HepG2 (cell line): ENCODE data around the gene ALG14. TPM values are rescaled to one million over a fixed set of nuclear protein-coding genes. Genes with fewer than 3 reads are reported as not detected.

Source experiments
- ATAC-seq: fragments of 200-7000 bp; cut with Tn5 transposase; 3 replicates; pipeline ENCODE4 v1.9.1; 2020; ENCODE audit warnings: mild to moderate bottlenecking, moderate library complexity
- BruUV-seq: library from RNA; stranded (reverse); fragments of 400-500 nt; replicated peaks from 2 replicates; lab custom pipeline; 2021; lab: Mats Ljungman, UMichigan
- CTCF ChIA-PET: fragments of 300-600 bp; formaldehyde crosslinking; extraction: SDS; loops from one replicate; lab custom pipeline; 2021; ENCODE audit warnings: low total read pairs, inconsistent platforms, low intra/inter-chr PET ratio; lab: Yijun Ruan, JAX
- POLR2A ChIA-PET: fragments of 350-600 bp; sonication (Branson Sonifier 250); formaldehyde crosslinking; loops from one replicate; lab custom pipeline; 2020; ENCODE audit warnings: antibody characterized with exemption, inconsistent platforms; lab: Yijun Ruan, JAX
- DNase-seq: peaks from one replicate; pipeline ENCODE4 v3.0.0-alpha.2; 2015; ENCODE audit warnings: low spot score
- FAIRE-seq: peaks from 3 replicates; lab custom pipeline; 2011; peaks lifted over from hg19 to GRCh38; lab: Jason Lieb, UNC
- H2AFZ ChIP-seq: one replicate; pipeline ENCODE4 v1.6.1; 2011; ENCODE audit warnings: low read length, inconsistent platforms
- H3K27ac ChIP-seq: fragments of 300-600 bp; 3 replicates; pipeline ENCODE4 v1.8.0; 2011; ENCODE audit warnings: mixed run types, mild to moderate bottlenecking, mixed read lengths, low read length, inconsistent platforms; ENCODE audit not compliant: insufficient read depth; ENCODE audit errors: extremely low read length
- H3K27me3 ChIP-seq, 2 experiments: fragments of 200-600 bp in 1 of 2; 2 replicates in 1 of 2; 3 replicates in 1 of 2; pipeline versions ENCODE4 v1.6.0 to v1.8.0; 2011; ENCODE audit warnings: low read length in 2 of 2, mild to moderate bottlenecking in 2 of 2, moderate library complexity in 2 of 2, inconsistent platforms in 1 of 2; ENCODE audit not compliant: insufficient read depth in 2 of 2, control insufficient read depth in 1 of 2
- H3K36me3 ChIP-seq, 2 experiments: fragments of 200-600 bp in 1 of 2; replicated peaks in 1 of 2; 2 replicates in 1 of 2; 3 replicates in 1 of 2; pipeline versions ENCODE4 v1.5.1 to v1.8.0; 2011; ENCODE audit warnings: low read length in 2 of 2, inconsistent platforms in 1 of 2; ENCODE audit not compliant: insufficient read depth in 2 of 2, control insufficient read depth in 1 of 2
- H3K4me1 ChIP-seq: 2 replicates; pipeline ENCODE4 v1.5.1; 2012; ENCODE audit warnings: low read length, inconsistent platforms; ENCODE audit not compliant: insufficient read depth
- H3K4me2 ChIP-seq: 2 replicates; pipeline ENCODE4 v1.6.0; 2011; ENCODE audit warnings: low read depth, low read length, inconsistent platforms
- H3K4me3 ChIP-seq, 3 experiments: fragments of 200-600 bp in 1 of 3; sonication (generic), shearing (Covaris generic) in 1 of 3; replicated peaks in 1 of 3; 2 replicates each; pipeline ENCODE4 v1.5.1; 2011 to 2016; ENCODE audit warnings: low read length in 3 of 3, inconsistent platforms in 2 of 3, low read depth in 2 of 3, mild to moderate bottlenecking in 2 of 3, control low read depth in 1 of 3, mixed read lengths in 1 of 3; ENCODE audit not compliant: insufficient read depth in 1 of 3
- H3K79me2 ChIP-seq: one replicate; pipeline ENCODE4 v1.6.1; 2011; ENCODE audit warnings: low read length, inconsistent platforms; ENCODE audit not compliant: insufficient read depth
- H3K9ac ChIP-seq: 2 replicates; pipeline ENCODE4 v1.6.0; 2011; ENCODE audit warnings: mild to moderate bottlenecking, low read depth, low read length, inconsistent platforms; ENCODE audit not compliant: insufficient read depth
- H3K9me3 ChIP-seq: 2 replicates; pipeline ENCODE4 v1.5.1; 2012; ENCODE audit warnings: mild to moderate bottlenecking, low read length
- H4K20me1 ChIP-seq: 2 replicates; pipeline ENCODE4 v1.6.0; 2011; ENCODE audit warnings: inconsistent platforms, mild to moderate bottlenecking, low read length, moderate library complexity; ENCODE audit not compliant: insufficient read depth
- ATAD3A ChIP-seq: sonication (generic); formaldehyde crosslinking; IDR thresholded peaks from 2 replicates; pipeline ENCODE4 v1.4.0; 2020; ENCODE audit warnings: missing genetic modification reagents
- DR1 ChIP-seq: sonication (generic); formaldehyde crosslinking; IDR thresholded peaks from 2 replicates; pipeline ENCODE4 v1.8.0; 2021; ENCODE audit warnings: mild to moderate bottlenecking, missing genetic modification reagents, inconsistent platforms
- HNRNPUL1 ChIP-seq: fragments of 200-400 bp; formaldehyde crosslinking; IDR thresholded peaks from 2 replicates; pipeline ENCODE4 v1.6.1; 2017; ENCODE audit warnings: low read depth, mild to moderate bottlenecking, low read length, moderate library complexity
- MLXIP ChIP-seq: sonication (generic); formaldehyde crosslinking; IDR thresholded peaks from 2 replicates; pipeline ENCODE4 v1.9.0; 2021; ENCODE audit warnings: missing genetic modification reagents, borderline replicate concordance
- MTA1 ChIP-seq: sonication (generic); formaldehyde crosslinking; IDR thresholded peaks from 2 replicates; pipeline ENCODE4 v1.4.0; 2020; ENCODE audit warnings: missing genetic modification reagents, mild to moderate bottlenecking, borderline replicate concordance
- NCOA1 ChIP-seq: sonication (generic); formaldehyde crosslinking; IDR thresholded peaks from 2 replicates; pipeline ENCODE4 v1.9.0; 2021; ENCODE audit warnings: missing genetic modification reagents
- NCOA5 ChIP-seq: sonication (generic); formaldehyde crosslinking; IDR thresholded peaks from 2 replicates; pipeline ENCODE4 v1.4.0; 2020; ENCODE audit warnings: missing genetic modification reagents
- SP140L ChIP-seq: sonication (generic); formaldehyde crosslinking; IDR thresholded peaks from 2 replicates; pipeline ENCODE4 v1.4.0; 2020; ENCODE audit warnings: missing genetic modification reagents, borderline replicate concordance
- SRF ChIP-seq: IDR thresholded peaks from 2 replicates; pipeline ENCODE4 v1.6.1; 2011; ENCODE audit warnings: mild to moderate bottlenecking, low read depth, low read length, moderate library complexity
- TBX2 ChIP-seq: sonication (generic); formaldehyde crosslinking; IDR thresholded peaks from 2 replicates; pipeline ENCODE4 v1.5.0; 2020; ENCODE audit warnings: missing genetic modification reagents, mild to moderate bottlenecking, borderline replicate concordance
- ZBTB4 ChIP-seq: sonication (generic); formaldehyde crosslinking; IDR thresholded peaks from 2 replicates; pipeline ENCODE4 v1.4.0; 2020; ENCODE audit warnings: missing genetic modification reagents, mild to moderate bottlenecking, borderline replicate concordance
- ZNF280D ChIP-seq: sonication (generic); formaldehyde crosslinking; IDR thresholded peaks from 2 replicates; pipeline ENCODE4 v1.5.1; 2020; ENCODE audit warnings: mild to moderate bottlenecking, missing genetic modification reagents
- ZNF598 ChIP-seq: sonication (generic); formaldehyde crosslinking; IDR thresholded peaks from 2 replicates; pipeline ENCODE4 v1.5.1; 2020; ENCODE audit warnings: mild to moderate bottlenecking, missing genetic modification reagents, borderline replicate concordance
- ZNF75D ChIP-seq: sonication (generic); formaldehyde crosslinking; IDR thresholded peaks from 2 replicates; pipeline ENCODE4 v1.8.1; 2023; ENCODE audit warnings: missing genetic modification reagents, mild to moderate bottlenecking, borderline replicate concordance
- ZSCAN29 ChIP-seq: sonication (generic); formaldehyde crosslinking; conservative IDR thresholded peaks from 2 replicates; pipeline ENCODE4 v1.4.0; 2020; ENCODE audit warnings: mild to moderate bottlenecking, missing genetic modification reagents
- in situ Hi-C: cut with HindIII; loops from 2 replicates; pipeline ENCODE4 v1.10.0; 2017; ENCODE audit warnings: low pct_unique_long_range_greater_than_20kb; ENCODE audit not compliant: extremely low pct_ligation_motif_present
- intact Hi-C: fragments of 100-400 bp; cut with micrococcal nuclease; formaldehyde crosslinking; loops from one replicate; pipeline ENCODE4 v1.10.0; 2022; ENCODE audit not compliant: unreplicated experiment
- polyA plus RNA-seq, 8 experiments: library from polyadenylated mRNA; depleted of rRNA in 3 of 8; stranded (reverse) in 7 of 8; unstranded in 1 of 8; fragments of >200 nt; fragmentation: Illumina TruSeq in 4 of 8; extraction: Trizol in 4 of 8; gene quantifications; 2 replicates each; pipeline versions ENCODE4 v1.2.1 to v1.2.3, GENCODE V29; 2011 to 2016; ENCODE audit warnings: low read depth in 4 of 8, missing spikeins in 1 of 8, mixed read lengths in 1 of 8; ENCODE audit not compliant: insufficient read depth in 1 of 8
- total RNA-seq, 5 experiments: library from RNA; depleted of rRNA; stranded (reverse); fragments of >200 nt; fragmentation: Illumina TruSeq; extraction: Trizol; gene quantifications; 2 replicates each; pipeline ENCODE4 v1.2.3, GENCODE V29; 2016; ENCODE audit warnings: low read depth in 1 of 5

ALG14 gene
- total and polyA plus RNA-seq, 2 of the 13 experiments (the other 11 are each of a cell fraction or from before 2014, with no cell fraction given), result 4.5 to 12.7 TPM

DNA sequence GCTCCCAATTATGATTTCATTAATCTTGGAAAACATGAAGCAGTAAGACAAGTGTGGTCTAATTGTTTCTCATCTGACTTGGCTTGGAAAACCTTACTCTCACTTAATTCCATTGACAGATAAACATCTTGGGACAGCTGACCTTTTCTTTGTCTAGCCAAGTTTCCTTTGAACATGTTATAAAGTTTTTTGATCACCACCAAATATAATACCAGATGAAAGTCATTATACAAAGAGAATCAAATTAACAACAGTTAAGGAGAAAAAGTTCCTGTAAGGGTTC, 50.2 kb downstream of the ALG14 start:
- intact Hi-C loops, result no loop called here

More for the DNA sequence above, 50.2 kb downstream of the ALG14 start:
- Histone ChIP-seq H4K20me1 (no peaks in the 10 kb centered on the region), H3K27ac (no peak overlapping the region), H3K4me1 (peaks cover 29% of the 10 kb centered on the region), H3K4me3 (no peak overlapping the region), H3K27me3 (no peaks in the 10 kb centered on the region), H2AFZ (no peak overlapping the region), H3K36me3 (no peaks in the 10 kb centered on the region), H3K79me2 (no peaks in the 10 kb centered on the region), H3K4me2 (no peak overlapping the region), H3K9me3 (no peaks in the 10 kb centered on the region), H3K9ac (no peak overlapping the region)
- no TSS peak for BruUV-seq
- no peak for FAIRE-seq
- in situ Hi-C loops, result no loop called here
- TF ChIP-seq NCOA5 (CRISPR knock-in tag) (no peak), ZNF75D (no peak), TBX2 (no peak), ATAD3A (CRISPR knock-in tag) (no peak), MTA1 (no peak), ZBTB4 (CRISPR knock-in tag) (no peak), SP140L (CRISPR knock-in tag) (no peak), ZNF598 (no peak), SRF (no peak), ZSCAN29 (no peak), NCOA1 (CRISPR knock-in tag) (no peak), DR1 (no peak), ZNF280D (CRISPR knock-in tag) (no peak), HNRNPUL1 (no peak), MLXIP (CRISPR knock-in tag) (no peak)
- ATAC-seq, result no peak
- POLR2A ChIA-PET, result no interaction called here
- CTCF ChIA-PET, result no interaction called here
- DNase-seq, result no peak
